Ascending aorta (tissue), 2 donors: ENCODE results near the gene SIRPG. TPM values are rescaled to one million over a fixed set of nuclear protein-coding genes. Genes with fewer than 3 reads are reported as not detected.

Source experiments
- DNase-seq, 2 donors: peaks; one replicate each; pipeline ENCODE4 v3.0.0-alpha.2; 2019; ENCODE audit warnings: low spot score in 2 of 2
- H3K27ac ChIP-seq, 2 donors: fragments of 200-600 bp; sonication (generic); one replicate each; pipeline ENCODE4 v1.5.1; 2016 to 2017; ENCODE audit warnings: mild to moderate bottlenecking in 1 of 2
- H3K27me3 ChIP-seq: fragments of 200-600 bp; sonication (generic); one replicate; pipeline ENCODE4 v1.5.1; 2017
- H3K36me3 ChIP-seq, 2 donors: fragments of 200-600 bp; sonication (generic); one replicate each; pipeline ENCODE4 v1.5.1; 2016
- H3K4me1 ChIP-seq, 2 donors: fragments of 200-600 bp; sonication (generic); one replicate each; pipeline ENCODE4 v1.5.1; 2016 to 2017; ENCODE audit warnings: mild to moderate bottlenecking in 1 of 2
- H3K4me3 ChIP-seq, 2 donors: fragments of 200-600 bp; sonication (generic); one replicate each; pipeline ENCODE4 v1.5.1; 2016 to 2017; ENCODE audit warnings: mild to moderate bottlenecking in 1 of 2
- H3K9me3 ChIP-seq, 2 donors: fragments of 200-600 bp; sonication (generic); one replicate each; pipeline ENCODE4 v1.5.1; 2016
- intact Hi-C: fragments of 100-400 bp; cut with DNase I; formaldehyde crosslinking; loops from one replicate; pipeline ENCODE4 v1.15.1; 2023
- total RNA-seq: library from RNA; depleted of rRNA; stranded (reverse); fragments of >200 nt; gene quantifications from one replicate; pipeline ENCODE4 v1.1.0, GENCODE V29; 2016
- TF ChIP-seq, protein P1 (sequence below), 3 experiments: fragments of 200-600 bp in 2 of 3; fragments of 450-650 bp in 1 of 3; sonication (generic) in 2 of 3; IDR thresholded peaks; one replicate each; pipeline ENCODE4 v1.5.1; 2016 to 2019; ENCODE audit warnings: antibody characterized with exemption in 3 of 3, mild to moderate bottlenecking in 1 of 3, moderate library complexity in 1 of 3

The SIRPG gene
- total RNA-seq, 1 donor from 2014 or later: not detected

DNA sequence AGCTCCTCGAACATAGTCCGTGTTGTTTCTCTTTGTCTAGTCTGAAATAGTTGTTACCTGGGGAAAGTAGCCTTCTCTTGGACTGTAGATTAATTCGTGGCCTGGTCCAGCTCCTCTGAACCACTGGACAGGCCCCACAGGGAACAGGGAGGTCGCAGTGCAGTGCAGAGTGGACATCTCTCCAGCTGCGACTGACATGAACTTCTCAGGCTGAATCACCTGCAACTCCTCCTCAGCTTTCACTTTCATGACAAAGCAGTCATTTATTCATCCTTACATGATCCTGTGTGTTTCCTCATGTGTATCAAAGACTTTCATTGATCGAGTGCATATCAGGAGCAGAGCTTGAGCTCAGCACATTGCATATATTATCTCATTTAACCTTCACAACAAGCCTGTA lies 19.1 kb upstream of the SIRPG start:
- Histone ChIP-seq H3K27me3 (no peaks in the 10 kb centered on the region), H3K27ac (no peak overlapping the region), H3K36me3 (no peaks in the 10 kb centered on the region), H3K4me3 (no peak overlapping the region), H3K9me3 (no peaks in the 10 kb centered on the region), H3K4me1 (no peaks in the 10 kb centered on the region)
- no peak for DNase-seq
- intact Hi-C loops: no loop called here
- TF ChIP-seq, protein P1, sequence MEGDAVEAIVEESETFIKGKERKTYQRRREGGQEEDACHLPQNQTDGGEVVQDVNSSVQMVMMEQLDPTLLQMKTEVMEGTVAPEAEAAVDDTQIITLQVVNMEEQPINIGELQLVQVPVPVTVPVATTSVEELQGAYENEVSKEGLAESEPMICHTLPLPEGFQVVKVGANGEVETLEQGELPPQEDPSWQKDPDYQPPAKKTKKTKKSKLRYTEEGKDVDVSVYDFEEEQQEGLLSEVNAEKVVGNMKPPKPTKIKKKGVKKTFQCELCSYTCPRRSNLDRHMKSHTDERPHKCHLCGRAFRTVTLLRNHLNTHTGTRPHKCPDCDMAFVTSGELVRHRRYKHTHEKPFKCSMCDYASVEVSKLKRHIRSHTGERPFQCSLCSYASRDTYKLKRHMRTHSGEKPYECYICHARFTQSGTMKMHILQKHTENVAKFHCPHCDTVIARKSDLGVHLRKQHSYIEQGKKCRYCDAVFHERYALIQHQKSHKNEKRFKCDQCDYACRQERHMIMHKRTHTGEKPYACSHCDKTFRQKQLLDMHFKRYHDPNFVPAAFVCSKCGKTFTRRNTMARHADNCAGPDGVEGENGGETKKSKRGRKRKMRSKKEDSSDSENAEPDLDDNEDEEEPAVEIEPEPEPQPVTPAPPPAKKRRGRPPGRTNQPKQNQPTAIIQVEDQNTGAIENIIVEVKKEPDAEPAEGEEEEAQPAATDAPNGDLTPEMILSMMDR (IDR thresholded peaks at IDR 0.05): no peak

GRCh38 chr20:1674990-1675780 lies 17.6 kb upstream of the SIRPG start:
- DNase-seq: no peak
- no peaks in the 10 kb centered on the region for H3K9me3 ChIP-seq
- H3K27me3 ChIP-seq: no peaks in the 10 kb centered on the region
- no peak overlapping the region for H3K4me3 ChIP-seq
- no peak overlapping the region for H3K27ac ChIP-seq
- intact Hi-C loops: no loop called here
- no peaks in the 10 kb centered on the region for H3K36me3 ChIP-seq
- TF ChIP-seq, protein P1 (IDR thresholded peaks at IDR 0.05): no peak
- no peaks in the 10 kb centered on the region for H3K4me1 ChIP-seq

DNA sequence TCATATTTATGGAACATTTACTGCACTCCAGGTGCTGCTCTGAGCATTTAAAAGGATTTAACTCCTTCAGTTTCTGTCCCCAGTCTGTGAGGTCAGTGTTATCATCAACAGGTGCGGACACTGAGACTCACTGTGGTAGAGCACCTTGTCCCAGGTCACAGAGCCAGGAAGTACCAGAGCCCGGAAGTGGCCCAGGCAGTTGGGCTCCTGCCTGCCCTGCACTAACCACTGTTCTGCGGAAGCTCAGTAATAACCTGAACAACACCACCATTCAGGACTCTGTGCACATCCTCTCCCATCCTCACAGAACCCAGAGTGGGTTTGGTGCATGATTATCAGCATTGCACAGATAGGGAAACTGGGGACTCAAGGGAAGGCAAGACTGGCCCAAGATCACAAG lies 16.8 kb upstream of the SIRPG start:
- intact Hi-C loops: no loop called here
- Histone ChIP-seq H3K4me3 (no peak overlapping the region), H3K27me3 (no peaks in the 10 kb centered on the region), H3K27ac (no peak overlapping the region), H3K9me3 (no peaks in the 10 kb centered on the region), H3K4me1 (no peaks in the 10 kb centered on the region), H3K36me3 (no peaks in the 10 kb centered on the region)
- TF ChIP-seq, protein P1 (IDR thresholded peaks at IDR 0.05): no peak
- DNase-seq: no peak

DNA sequence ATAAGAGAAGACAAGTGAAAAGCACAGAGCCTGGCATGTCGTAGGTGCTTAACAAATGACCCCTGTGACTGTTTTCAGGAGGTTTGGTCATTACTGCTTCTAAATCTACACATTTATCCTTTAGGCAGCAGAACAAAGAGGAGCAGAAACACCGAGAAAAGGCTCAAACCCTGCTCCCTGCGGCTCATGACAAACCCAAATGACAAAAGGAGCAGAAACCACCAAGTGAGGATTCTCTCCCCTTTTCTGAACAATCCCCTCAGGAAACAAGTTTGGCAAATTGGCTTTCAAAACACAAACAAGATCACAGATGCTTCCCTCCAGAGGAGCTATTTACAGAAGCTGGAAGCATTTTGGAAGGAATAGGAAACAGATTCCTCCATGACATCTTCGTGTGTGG lies 15.8 kb upstream of the SIRPG start:
- DNase-seq: no peak
- Histone ChIP-seq H3K27me3 (no peaks in the 10 kb centered on the region), H3K9me3 (no peaks in the 10 kb centered on the region), H3K4me3 (no peak overlapping the region), H3K36me3 (no peaks in the 10 kb centered on the region), H3K27ac (no peak overlapping the region), H3K4me1 (no peaks in the 10 kb centered on the region)
- TF ChIP-seq, protein P1 (IDR thresholded peaks at IDR 0.05): no peak
- intact Hi-C loops: no loop called here

DNA sequence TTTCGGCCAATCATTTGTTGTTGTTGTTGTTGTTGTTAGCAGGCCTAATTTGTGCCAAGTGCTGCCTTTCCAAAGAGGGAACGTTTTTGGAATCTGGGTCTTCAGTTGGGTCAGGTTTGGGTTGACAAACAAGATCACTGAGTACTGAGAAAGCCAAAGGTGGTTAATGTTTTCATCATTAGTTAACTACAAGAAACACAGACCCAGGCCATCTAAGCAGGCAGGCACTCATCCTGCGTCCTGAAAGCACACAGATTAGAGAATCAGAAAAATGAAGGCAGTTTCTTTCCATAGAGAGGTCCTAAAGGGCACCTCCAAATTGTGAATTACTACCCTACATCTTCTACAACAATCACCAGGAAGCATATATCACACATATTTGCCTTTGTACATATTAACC lies 15.1 kb upstream of the SIRPG start:
- Histone ChIP-seq H3K4me1 (no peaks in the 10 kb centered on the region), H3K9me3 (no peaks in the 10 kb centered on the region), H3K36me3 (no peaks in the 10 kb centered on the region), H3K4me3 (no peak overlapping the region), H3K27me3 (no peaks in the 10 kb centered on the region), H3K27ac (no peak overlapping the region)
- intact Hi-C loops: no loop called here
- TF ChIP-seq, protein P1 (IDR thresholded peaks at IDR 0.05): no peak
- DNase-seq: no peak
